ENCODE measurements around the gene ARHGAP23. TPM values are rescaled to one million over a fixed set of nuclear protein-coding genes. Genes with fewer than 3 reads are reported as not detected.

The ARHGAP23 gene
- total RNA-seq, 1 donor from 2014 or later, result 157 TPM

DNA sequence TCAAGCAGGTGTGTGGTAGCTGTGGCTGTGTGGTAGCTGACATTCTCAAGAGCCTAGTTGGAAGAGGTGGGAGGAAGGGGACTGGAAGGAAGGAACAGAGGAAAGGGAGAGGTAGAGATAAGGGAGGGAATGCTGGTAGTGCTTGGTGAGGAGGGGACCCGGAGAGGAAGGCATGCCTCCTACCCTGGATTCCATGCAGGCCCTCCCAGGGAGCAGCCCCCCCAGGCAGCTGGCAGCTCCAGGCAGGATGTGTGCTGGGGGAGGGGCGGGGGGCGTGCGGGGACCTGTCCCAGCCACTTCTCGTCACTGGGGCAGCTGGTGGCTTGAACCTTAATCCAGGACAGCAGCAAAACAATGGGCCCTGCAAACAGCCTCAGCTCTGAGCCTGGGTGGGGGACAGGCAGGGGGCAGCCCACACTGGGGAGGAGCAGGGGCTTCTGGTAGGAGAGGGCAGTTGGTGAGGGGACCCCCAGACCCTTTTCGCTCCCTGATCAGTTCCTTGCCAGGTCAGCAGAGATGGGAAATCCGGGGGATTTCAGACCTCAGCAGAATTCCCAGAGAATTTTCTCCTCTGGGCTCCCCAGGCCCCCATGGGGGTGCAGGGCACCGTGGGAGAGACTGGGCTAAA is 27.1 kb downstream of the ARHGAP23 start:
- DNase-seq (ENCODE audit: low spot score), result no peak
- peaks cover 12% of the 10 kb centered on the region for H3K36me3 Mint-ChIP-seq (ENCODE audit: low read depth)
- H3K4me1 Mint-ChIP-seq (ENCODE audit: low read depth), result peaks cover 69% of the 10 kb centered on the region
- no peaks in the 10 kb centered on the region for H3K9me3 Mint-ChIP-seq (ENCODE audit: low read depth)
- peak overlapping the region; percentile 83 for H3K4me3 Mint-ChIP-seq (ENCODE audit: unreplicated experiment)
- H3K27ac Mint-ChIP-seq (ENCODE audit: unreplicated experiment), result peak overlapping the region; percentile 83
- TF ChIP-seq CTCF (IDR thresholded peaks at IDR 0.05), result no peak
- no peaks in the 10 kb centered on the region for H3K27me3 Mint-ChIP-seq (ENCODE audit: low read depth)

- Mint-ChIP-seq H3K27ac (ENCODE audit: unreplicated experiment) (no peak overlapping the region), H3K36me3 (ENCODE audit: low read depth) (peaks cover 15% of the 10 kb centered on the region), H3K4me3 (ENCODE audit: unreplicated experiment) (peak overlapping the region; percentile 33), H3K4me1 (ENCODE audit: low read depth) (peaks cover 65% of the 10 kb centered on the region), H3K9me3 (ENCODE audit: low read depth) (no peaks in the 10 kb centered on the region), H3K27me3 (ENCODE audit: low read depth) (no peaks in the 10 kb centered on the region)
- TF ChIP-seq CTCF (IDR thresholded peaks at IDR 0.05), result peak; percentile 64
- DNase-seq (ENCODE audit: low spot score), result no peak
Observed at GRCh38 chr17:38456031-38456815, 28.0 kb downstream of the ARHGAP23 start.

DNA sequence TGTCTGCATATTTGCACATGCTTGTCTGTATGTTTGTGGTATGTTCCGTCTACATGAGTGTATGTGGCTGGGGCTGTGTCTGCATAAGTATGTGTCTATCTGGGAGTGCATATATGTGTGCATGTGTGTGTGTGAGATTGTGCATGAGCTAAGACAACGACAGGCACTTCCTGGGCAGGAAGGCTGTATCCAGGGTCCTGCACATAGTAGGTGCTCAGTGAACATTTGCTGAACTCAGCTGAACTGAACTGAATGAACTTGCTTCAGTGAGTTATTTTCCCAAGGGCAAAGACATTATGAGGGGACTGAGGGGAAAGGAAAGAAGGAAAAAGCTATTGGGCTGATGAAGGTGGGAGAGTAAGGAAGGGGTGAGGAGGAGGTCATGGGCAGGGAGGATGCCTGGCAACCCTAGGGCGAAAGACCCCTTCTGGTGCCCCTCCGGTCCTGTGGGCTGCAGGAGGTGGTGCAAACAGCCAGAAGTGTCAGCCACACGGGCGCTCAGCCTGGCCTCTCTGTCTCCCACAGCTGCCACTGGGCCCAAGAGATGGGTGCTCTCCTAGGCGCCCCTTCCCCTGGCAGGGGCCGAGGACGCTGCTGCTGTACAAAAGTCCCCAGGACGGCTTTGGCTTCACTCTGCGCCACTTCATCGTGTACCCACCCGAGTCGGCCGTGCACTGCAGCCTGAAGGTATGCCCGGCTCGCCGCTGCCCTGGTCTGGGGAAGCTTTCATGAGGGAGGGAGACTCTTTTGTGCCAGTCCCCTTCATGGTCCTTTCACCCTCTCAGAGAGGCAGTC is 29.5 kb downstream of the ARHGAP23 start:
- peak overlapping the region; percentile 43 for H3K27ac Mint-ChIP-seq (ENCODE audit: unreplicated experiment)
- H3K27me3 Mint-ChIP-seq (ENCODE audit: low read depth), result no peaks in the 10 kb centered on the region
- H3K4me1 Mint-ChIP-seq (ENCODE audit: low read depth), result peaks cover 54% of the 10 kb centered on the region
- no peak for DNase-seq (ENCODE audit: low spot score)
- H3K36me3 Mint-ChIP-seq (ENCODE audit: low read depth), result peaks cover 16% of the 10 kb centered on the region
- H3K4me3 Mint-ChIP-seq (ENCODE audit: unreplicated experiment), result no peak overlapping the region
- no peaks in the 10 kb centered on the region for H3K9me3 Mint-ChIP-seq (ENCODE audit: low read depth)
- TF ChIP-seq CTCF (IDR thresholded peaks at IDR 0.05), result no peak

GRCh38 chr17:38458521-38458920 is 30.3 kb downstream of the ARHGAP23 start:
- DNase-seq (ENCODE audit: low spot score), result no peak
- TF ChIP-seq CTCF (IDR thresholded peaks at IDR 0.05), result no peak
- no peak overlapping the region for H3K4me3 Mint-ChIP-seq (ENCODE audit: unreplicated experiment)
- H3K4me1 Mint-ChIP-seq (ENCODE audit: low read depth), result peaks cover 54% of the 10 kb centered on the region
- peaks cover 17% of the 10 kb centered on the region for H3K36me3 Mint-ChIP-seq (ENCODE audit: low read depth)
- no peaks in the 10 kb centered on the region for H3K27me3 Mint-ChIP-seq (ENCODE audit: low read depth)
- no peaks in the 10 kb centered on the region for H3K9me3 Mint-ChIP-seq (ENCODE audit: low read depth)
- no peak overlapping the region for H3K27ac Mint-ChIP-seq (ENCODE audit: unreplicated experiment)

GRCh38 chr17:38459567-38459966 is 31.3 kb downstream of the ARHGAP23 start:
- H3K27ac Mint-ChIP-seq (ENCODE audit: unreplicated experiment), result no peak overlapping the region
- no peak overlapping the region for H3K4me3 Mint-ChIP-seq (ENCODE audit: unreplicated experiment)
- H3K9me3 Mint-ChIP-seq (ENCODE audit: low read depth), result no peaks in the 10 kb centered on the region
- no peak for TF ChIP-seq CTCF (IDR thresholded peaks at IDR 0.05)
- peaks cover 59% of the 10 kb centered on the region for H3K4me1 Mint-ChIP-seq (ENCODE audit: low read depth)
- H3K36me3 Mint-ChIP-seq (ENCODE audit: low read depth), result peaks cover 24% of the 10 kb centered on the region
- DNase-seq (ENCODE audit: low spot score), result no peak
- no peaks in the 10 kb centered on the region for H3K27me3 Mint-ChIP-seq (ENCODE audit: low read depth)

All from chondrocyte (in vitro differentiated cells).